HEK293 (cell line): ENCODE results near the gene VWC2L.

Experiments used
- CTCF ChIA-PET: fragments of 350-600 bp; formaldehyde crosslinking; extraction: SDS; loops from one replicate; lab custom pipeline; 2021; ENCODE audit warnings: antibody characterized with exemption; lab: Yijun Ruan, JAX
- POLR2A ChIA-PET: fragments of 300-600 bp; formaldehyde crosslinking; extraction: SDS; loops from one replicate; lab custom pipeline; 2020; ENCODE audit warnings: antibody characterized with exemption, inconsistent platforms; lab: Yijun Ruan, JAX
- H3K27ac ChIP-seq: fragments of 200-500 bp; sonication (Bioruptor generic); 2 replicates; pipeline ENCODE4 v1.5.1; 2014; ENCODE audit warnings: low read depth, low read length, control low read depth, inconsistent platforms; ENCODE audit errors: extremely low read depth
- H3K36me3 ChIP-seq, 2 experiments: fragments of 200-500 bp in 1 of 2; sonication (Bioruptor generic) in 1 of 2; 1 replicate in 1 of 2; 2 replicates in 1 of 2; pipeline ENCODE4 v1.5.1; 2014 to 2017; ENCODE audit warnings: inconsistent platforms in 2 of 2, low read length in 2 of 2; ENCODE audit not compliant: control insufficient read depth in 2 of 2, insufficient read depth in 1 of 2
- H3K4me1 ChIP-seq: fragments of 200-500 bp; sonication (Bioruptor generic); 2 replicates; pipeline ENCODE4 v1.5.1; 2014; ENCODE audit warnings: mild to moderate bottlenecking, low read length, inconsistent platforms; ENCODE audit not compliant: control insufficient read depth, insufficient read depth
- H3K4me3 ChIP-seq: 2 replicates; pipeline ENCODE4 v1.5.1; 2011; ENCODE audit warnings: low read depth, mild to moderate bottlenecking, control low read depth, low read length, moderate library complexity
- H3K9me3 ChIP-seq: fragments of 200-500 bp; sonication (Bioruptor generic); 2 replicates; pipeline ENCODE4 v1.5.1; 2014; ENCODE audit warnings: low read depth, low read length, inconsistent platforms; ENCODE audit not compliant: control insufficient read depth, insufficient read depth
- AEBP2 ChIP-seq: fragments of 450-650 bp; formaldehyde crosslinking; IDR thresholded peaks from 2 replicates; pipeline ENCODE4 v1.5.1; 2016; ENCODE audit warnings: missing biosample characterization, missing genetic modification characterization, borderline replicate concordance
- BCL11A ChIP-seq: fragments of 450-650 bp; formaldehyde crosslinking; IDR thresholded peaks from 2 replicates; pipeline ENCODE4 v1.5.1; 2016; ENCODE audit warnings: low read depth, missing biosample characterization, missing genetic modification characterization
- EGR2 ChIP-seq: fragments of 450-650 bp; formaldehyde crosslinking; IDR thresholded peaks from 2 replicates; pipeline ENCODE4 v1.5.1; 2016; ENCODE audit warnings: low read depth, missing biosample characterization, missing genetic modification characterization
- FEZF1 ChIP-seq: fragments of 450-650 bp; formaldehyde crosslinking; IDR thresholded peaks from 2 replicates; pipeline ENCODE4 v1.5.1; 2016; ENCODE audit warnings: missing biosample characterization, missing genetic modification characterization
- GLI2 ChIP-seq: fragments of 450-650 bp; formaldehyde crosslinking; IDR thresholded peaks from 2 replicates; pipeline ENCODE4; 2017; ENCODE audit warnings: missing biosample characterization, missing genetic modification characterization, low read depth, borderline replicate concordance
- GLIS2 ChIP-seq: fragments of 450-650 bp; formaldehyde crosslinking; IDR thresholded peaks from 2 replicates; pipeline ENCODE4 v1.5.1; 2016; ENCODE audit warnings: missing biosample characterization, missing genetic modification characterization
- HOXC10 ChIP-seq: sonication (generic); formaldehyde crosslinking; IDR thresholded peaks from 2 replicates; pipeline ENCODE4 v1.8.1; 2023; ENCODE audit warnings: mild to moderate bottlenecking, missing genetic modification reagents
- KLF10 ChIP-seq: fragments of 450-650 bp; IDR thresholded peaks from 2 replicates; pipeline ENCODE4 v1.5.1; 2018; ENCODE audit warnings: missing biosample characterization, mild to moderate bottlenecking, missing genetic modification characterization
- KLF7 ChIP-seq: fragments of 450-650 bp; formaldehyde crosslinking; IDR thresholded peaks from 2 replicates; pipeline ENCODE4 v1.5.1; 2016; ENCODE audit warnings: missing biosample characterization, missing genetic modification characterization, borderline replicate concordance
- KLF8 ChIP-seq: fragments of 450-650 bp; formaldehyde crosslinking; IDR thresholded peaks from 2 replicates; pipeline ENCODE4 v1.5.1; 2016; ENCODE audit warnings: missing biosample characterization, missing genetic modification characterization
- KLF9 ChIP-seq: fragments of 450-650 bp; formaldehyde crosslinking; IDR thresholded peaks from 2 replicates; pipeline ENCODE4 v1.5.1; 2016; ENCODE audit warnings: missing biosample characterization, missing genetic modification characterization, low read depth
- ZNF16 ChIP-seq: fragments of 450-650 bp; formaldehyde crosslinking; IDR thresholded peaks from 2 replicates; pipeline ENCODE4 v1.5.1; 2016; ENCODE audit warnings: low read depth, missing biosample characterization, missing genetic modification characterization
- ZNF169 ChIP-seq: fragments of 450-650 bp; formaldehyde crosslinking; IDR thresholded peaks from 2 replicates; pipeline ENCODE4 v1.5.1; 2016; ENCODE audit warnings: missing biosample characterization, missing genetic modification characterization
- ZNF239 ChIP-seq: fragments of 450-650 bp; formaldehyde crosslinking; IDR thresholded peaks from 2 replicates; pipeline ENCODE4 v1.5.1; 2016; ENCODE audit warnings: missing biosample characterization, missing genetic modification characterization
- ZNF24 ChIP-seq: fragments of 450-650 bp; formaldehyde crosslinking; IDR thresholded peaks from 2 replicates; pipeline ENCODE4 v1.5.1; 2016; ENCODE audit warnings: missing biosample characterization, missing genetic modification characterization
- ZNF280C ChIP-seq: fragments of 450-650 bp; formaldehyde crosslinking; IDR thresholded peaks from 2 replicates; pipeline ENCODE4 v1.5.1; 2016; ENCODE audit warnings: missing biosample characterization, missing genetic modification characterization
- ZNF366 ChIP-seq: fragments of 450-650 bp; formaldehyde crosslinking; conservative IDR thresholded peaks from 2 replicates; pipeline ENCODE4 v1.5.1; 2016; ENCODE audit warnings: missing biosample characterization, missing genetic modification characterization
- ZNF558 ChIP-seq: fragments of 450-650 bp; formaldehyde crosslinking; IDR thresholded peaks from 2 replicates; pipeline ENCODE4 v1.5.1; 2016; ENCODE audit warnings: missing biosample characterization, missing genetic modification characterization
- ZNF639 ChIP-seq: fragments of 450-650 bp; formaldehyde crosslinking; IDR thresholded peaks from 2 replicates; pipeline ENCODE4 v1.5.1; 2016; ENCODE audit warnings: missing biosample characterization, missing genetic modification characterization
- ZNF658 ChIP-seq: fragments of 450-650 bp; formaldehyde crosslinking; IDR thresholded peaks from 2 replicates; pipeline ENCODE4; 2016; ENCODE audit warnings: missing biosample characterization, missing genetic modification characterization
- ZNF664 ChIP-seq: fragments of 450-650 bp; formaldehyde crosslinking; IDR thresholded peaks from 2 replicates; pipeline ENCODE4 v1.5.1; 2016; ENCODE audit warnings: missing biosample characterization, missing genetic modification characterization
- TF ChIP-seq, protein P1 (sequence below): fragments of 450-650 bp; formaldehyde crosslinking; optimal IDR thresholded peaks from 2 replicates; pipeline ENCODE3; 2016; ENCODE audit warnings: missing biosample characterization, mild to moderate bottlenecking, missing genetic modification characterization
- TF ChIP-seq, protein P2 (sequence below): fragments of 450-650 bp; formaldehyde crosslinking; IDR thresholded peaks from 2 replicates; pipeline ENCODE4 v1.5.1; 2016; ENCODE audit warnings: missing biosample characterization, missing genetic modification characterization

VWC2L gene

GRCh38 chr2:214489702-214490101 lies 78.8 kb downstream of the VWC2L start:
- POLR2A ChIA-PET: no interaction called here

GRCh38 chr2:214492152-214492551 lies 81.3 kb downstream of the VWC2L start:
- H3K36me3 ChIP-seq: no peaks in the 10 kb centered on the region
- no peak overlapping the region for H3K4me3 ChIP-seq
- TF ChIP-seq, protein P1, sequence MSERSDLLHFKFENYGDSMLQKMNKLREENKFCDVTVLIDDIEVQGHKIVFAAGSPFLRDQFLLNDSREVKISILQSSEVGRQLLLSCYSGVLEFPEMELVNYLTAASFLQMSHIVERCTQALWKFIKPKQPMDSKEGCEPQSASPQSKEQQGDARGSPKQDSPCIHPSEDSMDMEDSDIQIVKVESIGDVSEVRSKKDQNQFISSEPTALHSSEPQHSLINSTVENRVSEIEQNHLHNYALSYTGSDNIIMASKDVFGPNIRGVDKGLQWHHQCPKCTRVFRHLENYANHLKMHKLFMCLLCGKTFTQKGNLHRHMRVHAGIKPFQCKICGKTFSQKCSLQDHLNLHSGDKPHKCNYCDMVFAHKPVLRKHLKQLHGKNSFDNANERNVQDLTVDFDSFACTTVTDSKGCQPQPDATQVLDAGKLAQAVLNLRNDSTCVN (tag by site-specific recombination): no peak
- no peak for TF ChIP-seq EGR2
- TF ChIP-seq ZNF664 (tag by site-specific recombination): no peak
- no peak for TF ChIP-seq ZNF24
- no peak for TF ChIP-seq KLF10
- TF ChIP-seq KLF7 (tag by site-specific recombination): no peak
- POLR2A ChIA-PET: no interaction called here
- no peaks in the 10 kb centered on the region for H3K4me1 ChIP-seq
- no peaks in the 10 kb centered on the region for H3K9me3 ChIP-seq
- CTCF ChIA-PET: interaction anchor here (0.6 to 1.1 kb wide), 2 partner anchors 14 to 945 kb away, joined by 3 to 4 read pairs; no protein-coding TSS in a partner anchor
- no peak overlapping the region for H3K27ac ChIP-seq

More at GRCh38 chr2:214489702-214490101, 78.8 kb downstream of the VWC2L start:
- no peaks in the 10 kb centered on the region for H3K4me1 ChIP-seq
- TF ChIP-seq HOXC10 (no peak), ZNF664 (tag by site-specific recombination) (no peak), KLF9 (tag by site-specific recombination) (no peak), ZNF280C (tag by site-specific recombination) (no peak), ZNF558 (tag by site-specific recombination) (no peak), ZNF239 (no peak)
- TF ChIP-seq, protein P2, sequence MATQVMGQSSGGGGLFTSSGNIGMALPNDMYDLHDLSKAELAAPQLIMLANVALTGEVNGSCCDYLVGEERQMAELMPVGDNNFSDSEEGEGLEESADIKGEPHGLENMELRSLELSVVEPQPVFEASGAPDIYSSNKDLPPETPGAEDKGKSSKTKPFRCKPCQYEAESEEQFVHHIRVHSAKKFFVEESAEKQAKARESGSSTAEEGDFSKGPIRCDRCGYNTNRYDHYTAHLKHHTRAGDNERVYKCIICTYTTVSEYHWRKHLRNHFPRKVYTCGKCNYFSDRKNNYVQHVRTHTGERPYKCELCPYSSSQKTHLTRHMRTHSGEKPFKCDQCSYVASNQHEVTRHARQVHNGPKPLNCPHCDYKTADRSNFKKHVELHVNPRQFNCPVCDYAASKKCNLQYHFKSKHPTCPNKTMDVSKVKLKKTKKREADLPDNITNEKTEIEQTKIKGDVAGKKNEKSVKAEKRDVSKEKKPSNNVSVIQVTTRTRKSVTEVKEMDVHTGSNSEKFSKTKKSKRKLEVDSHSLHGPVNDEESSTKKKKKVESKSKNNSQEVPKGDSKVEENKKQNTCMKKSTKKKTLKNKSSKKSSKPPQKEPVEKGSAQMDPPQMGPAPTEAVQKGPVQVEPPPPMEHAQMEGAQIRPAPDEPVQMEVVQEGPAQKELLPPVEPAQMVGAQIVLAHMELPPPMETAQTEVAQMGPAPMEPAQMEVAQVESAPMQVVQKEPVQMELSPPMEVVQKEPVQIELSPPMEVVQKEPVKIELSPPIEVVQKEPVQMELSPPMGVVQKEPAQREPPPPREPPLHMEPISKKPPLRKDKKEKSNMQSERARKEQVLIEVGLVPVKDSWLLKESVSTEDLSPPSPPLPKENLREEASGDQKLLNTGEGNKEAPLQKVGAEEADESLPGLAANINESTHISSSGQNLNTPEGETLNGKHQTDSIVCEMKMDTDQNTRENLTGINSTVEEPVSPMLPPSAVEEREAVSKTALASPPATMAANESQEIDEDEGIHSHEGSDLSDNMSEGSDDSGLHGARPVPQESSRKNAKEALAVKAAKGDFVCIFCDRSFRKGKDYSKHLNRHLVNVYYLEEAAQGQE (tag by site-specific recombination): no peak
- TF ChIP-seq, all 188 proteins: peak for 0
- no peak overlapping the region for H3K4me3 ChIP-seq
- H3K27ac ChIP-seq: no peak overlapping the region
- CTCF ChIA-PET: interaction anchor here (1.1 kb wide), 1 partner anchor 8 kb away, joined by 5 read pairs; no protein-coding TSS in a partner anchor
- H3K9me3 ChIP-seq: no peaks in the 10 kb centered on the region
- H3K36me3 ChIP-seq: no peaks in the 10 kb centered on the region

GRCh38 chr2:214492608-214493007 lies 81.8 kb downstream of the VWC2L start:
- H3K4me3 ChIP-seq: no peak overlapping the region
- H3K9me3 ChIP-seq: no peaks in the 10 kb centered on the region
- ChIA-PET CTCF (interaction anchor here (1.1 kb wide), 1 partner anchor 13 kb away, joined by 4 read pairs; no protein-coding TSS in a partner anchor), POLR2A (no interaction called here)
- H3K36me3 ChIP-seq: no peaks in the 10 kb centered on the region
- no peaks in the 10 kb centered on the region for H3K4me1 ChIP-seq
- H3K27ac ChIP-seq: no peak overlapping the region
- TF ChIP-seq ZNF169 (tag by site-specific recombination) (no peak), BCL11A (tag by site-specific recombination) (no peak), GLI2 (tag by site-specific recombination) (no peak), ZNF658 (tag by site-specific recombination) (no peak), ZNF16 (tag by site-specific recombination) (no peak), KLF8 (tag by site-specific recombination) (no peak), ZNF639 (tag by site-specific recombination) (no peak), ZNF366 (tag by site-specific recombination) (no peak), GLIS2 (tag by site-specific recombination) (no peak), AEBP2 (tag by site-specific recombination) (no peak), FEZF1 (tag by site-specific recombination) (no peak), HOXC10 (no peak)
